Endothelial cell of umbilical vein (primary cell): ENCODE measurements around the gene GEN1. TPM values are rescaled to one million over a fixed set of nuclear protein-coding genes. Genes with fewer than 3 reads are reported as not detected.

Source experiments
- BruUV-seq: library from RNA; stranded (reverse); fragments of 400-500 nt; replicated peaks from 2 replicates; lab custom pipeline; 2021; lab: Mats Ljungman, UMichigan
- CTCF ChIA-PET: fragments of 300-600, 350-600 bp; sonication (Branson Sonifier 250); formaldehyde crosslinking; loops from one replicate; lab custom pipeline; 2021; ENCODE audit warnings: antibody characterized with exemption, inconsistent platforms; lab: Charles Lee
- POLR2A ChIA-PET: fragments of 300-600, 350-600 bp; sonication (Branson Sonifier 250); formaldehyde crosslinking; loops from one replicate; lab custom pipeline; 2021; ENCODE audit warnings: antibody characterized with exemption, inconsistent platforms; lab: Charles Lee
- DNase-seq: peaks from one replicate; pipeline ENCODE4 v3.0.0-alpha.2; 2011; ENCODE audit warnings: low read depth, low spot score
- FAIRE-seq: peaks from 2 replicates; lab custom pipeline; 2011; peaks lifted over from hg19 to GRCh38; lab: Jason Lieb, UNC
- H2AFZ ChIP-seq: 2 replicates; pipeline ENCODE4 v1.6.0; 2012; ENCODE audit warnings: low read depth, low read length, control low read depth, inconsistent platforms
- H3K27ac ChIP-seq: 2 replicates; pipeline ENCODE4 v1.5.1; 2011; ENCODE audit warnings: low read depth, mild to moderate bottlenecking, control low read depth, low read length, moderate library complexity; ENCODE audit not compliant: insufficient read depth
- H3K27me3 ChIP-seq, 2 experiments: 2 replicates each; pipeline versions ENCODE4 v1.6.0 to v1.6.1; 2011; ENCODE audit warnings: low read length in 2 of 2, mixed read lengths in 1 of 2; ENCODE audit not compliant: control insufficient read depth in 2 of 2, insufficient read depth in 2 of 2
- H3K36me3 ChIP-seq, 2 experiments: 2 replicates in 1 of 2; 3 replicates in 1 of 2; pipeline ENCODE4 v1.5.1; 2011; ENCODE audit warnings: low read length in 2 of 2, mild to moderate bottlenecking in 1 of 2, moderate library complexity in 1 of 2; ENCODE audit not compliant: control insufficient read depth in 2 of 2, insufficient read depth in 2 of 2; ENCODE audit errors: extremely low read depth in 1 of 2
- H3K4me1 ChIP-seq: 3 replicates; pipeline ENCODE4 v1.5.1; 2011; ENCODE audit warnings: mild to moderate bottlenecking, low read length; ENCODE audit not compliant: control insufficient read depth, insufficient read depth; ENCODE audit errors: extremely low read depth
- H3K4me2 ChIP-seq: 2 replicates; pipeline ENCODE4 v1.6.1; 2011; ENCODE audit warnings: low read length, control low read depth, mixed read lengths; ENCODE audit not compliant: insufficient read depth
- H3K4me3 ChIP-seq, 3 experiments: fragments of 200-600 bp in 1 of 3; sonication (generic), shearing (Covaris generic) in 1 of 3; replicated peaks in 1 of 3; 2 replicates each; pipeline ENCODE4 v1.5.1; 2011 to 2016; ENCODE audit warnings: control low read depth in 3 of 3, low read length in 3 of 3, mild to moderate bottlenecking in 2 of 3, inconsistent platforms in 1 of 3, low read depth in 1 of 3, moderate library complexity in 1 of 3; ENCODE audit not compliant: insufficient read depth in 1 of 3
- H3K79me2 ChIP-seq: 2 replicates; pipeline ENCODE4 v1.6.0; 2012; ENCODE audit warnings: low read length, inconsistent platforms; ENCODE audit not compliant: control insufficient read depth, insufficient read depth
- H3K9ac ChIP-seq: replicated peaks from 2 replicates; pipeline ENCODE3; 2011; ENCODE audit warnings: low read length, control low read depth; ENCODE audit not compliant: insufficient read depth; ENCODE audit errors: extremely low read depth
- H3K9me1 ChIP-seq: replicated peaks from 3 replicates; pipeline ENCODE4 v1.6.0; 2011; ENCODE audit warnings: mild to moderate bottlenecking, low read length; ENCODE audit not compliant: control insufficient read depth, insufficient read depth; ENCODE audit errors: extremely low read depth
- H3K9me3 ChIP-seq: replicated peaks from 2 replicates; pipeline ENCODE4 v1.5.1; 2012; ENCODE audit warnings: low read length, inconsistent platforms; ENCODE audit not compliant: control insufficient read depth, insufficient read depth
- H4K20me1 ChIP-seq: replicated peaks from 2 replicates; pipeline ENCODE3; 2011; ENCODE audit warnings: mild to moderate bottlenecking, low read length; ENCODE audit not compliant: control insufficient read depth, insufficient read depth; ENCODE audit errors: extremely low read depth
- CTCF ChIP-seq, 2 donors: IDR thresholded peaks; 1 replicate in 1 of 2; 2 replicates in 1 of 2; pipeline ENCODE4 v1.5.1; 2011; ENCODE audit warnings: low read length in 2 of 2, mild to moderate bottlenecking in 2 of 2, moderate library complexity in 2 of 2, control low read depth in 1 of 2, inconsistent platforms in 1 of 2, low read depth in 1 of 2; ENCODE audit not compliant: insufficient read depth in 1 of 2; ENCODE audit errors: extremely low read depth in 1 of 2
- EZH2 ChIP-seq: IDR thresholded peaks from 2 replicates; pipeline ENCODE4 v1.6.1; 2012; ENCODE audit warnings: borderline replicate concordance, low read depth, mild to moderate bottlenecking, moderate library complexity, low read length, inconsistent platforms; ENCODE audit not compliant: severe bottlenecking
- FOS ChIP-seq: IDR thresholded peaks from 2 replicates; pipeline ENCODE4 v1.6.1; 2011; ENCODE audit warnings: mild to moderate bottlenecking, low read length, moderate library complexity, borderline replicate concordance; ENCODE audit not compliant: insufficient read depth
- GATA2 ChIP-seq: IDR thresholded peaks from 2 replicates; pipeline ENCODE4 v1.7.0; 2011; ENCODE audit warnings: low read depth, mild to moderate bottlenecking, moderate library complexity, mixed read lengths, low read length; ENCODE audit not compliant: insufficient read length, insufficient read depth
- JUN ChIP-seq: IDR thresholded peaks from 2 replicates; pipeline ENCODE4 v1.6.1; 2011; ENCODE audit warnings: borderline replicate concordance, low read depth; ENCODE audit not compliant: insufficient read length, insufficient read depth
- MAX ChIP-seq: IDR thresholded peaks from 2 replicates; pipeline ENCODE4 v1.6.1; 2011; ENCODE audit not compliant: insufficient read depth, insufficient read length
- MYC ChIP-seq: IDR thresholded peaks from one replicate; pipeline ENCODE4 v1.6.1; 2011; ENCODE audit warnings: mild to moderate bottlenecking, low read depth, low read length
- POLR2A ChIP-seq: IDR thresholded peaks from 2 replicates; pipeline ENCODE4 v1.6.1; 2012; ENCODE audit warnings: low read depth, mild to moderate bottlenecking, control low read depth, low read length
- POLR2AphosphoS5 ChIP-seq: IDR thresholded peaks from 2 replicates; pipeline ENCODE4 v1.6.1; 2012; ENCODE audit warnings: low read depth, mild to moderate bottlenecking, control low read depth, low read length, moderate library complexity; ENCODE audit not compliant: insufficient read depth
- dilution Hi-C: fragments of 300-500 bp; cut with MboI; formaldehyde crosslinking; loops from one replicate; pipeline ENCODE4 v1.15.0; 2019; ENCODE audit warnings: low sequenced_read_pairs; ENCODE audit not compliant: extremely low pct_ligation_motif_present
- intact Hi-C: fragments of 100-400 bp; cut with micrococcal nuclease; formaldehyde crosslinking; loops from one replicate; pipeline ENCODE4 v1.10.0; 2022
- polyA plus RNA-seq, 4 experiments: library from polyadenylated mRNA; depleted of rRNA in 3 of 4; stranded (reverse) in 3 of 4; unstranded in 1 of 4; fragments of >200 nt; gene quantifications; 2 replicates each; pipeline versions ENCODE4 v1.2.1 to v1.2.3, GENCODE V29; 2011 to 2012; ENCODE audit warnings: missing spikeins in 1 of 4
- total RNA-seq: library from RNA; stranded (reverse); gene quantifications from 2 replicates; pipeline ENCODE4 v1.2.3, GENCODE V29; 2021

The GEN1 gene
- total and polyA plus RNA-seq, 2 donors (not counting 3 experiments of a cell fraction or from before 2014, with no cell fraction given), result 8.1 to 29.6 TPM

- no peaks in the 10 kb centered on the region for H3K9me1 ChIP-seq
- no peak overlapping the region for H3K4me2 ChIP-seq
- H4K20me1 ChIP-seq, result no peaks in the 10 kb centered on the region
- CTCF ChIA-PET, result interaction anchor here (1.1 kb wide), 1 partner anchor 10 kb away, joined by 4 read pairs; no protein-coding TSS in a partner anchor
- FAIRE-seq (no peak), DNase-seq (no peak)
- dilution Hi-C loops (no loop called here), intact Hi-C loops (no loop called here)
- TF ChIP-seq FOS (no peak), GATA2 (no peak)
- no peaks in the 10 kb centered on the region for H3K36me3 ChIP-seq
- H3K4me1 ChIP-seq, result no peaks in the 10 kb centered on the region
- POLR2A ChIA-PET, result no interaction called here
- no peaks in the 10 kb centered on the region for H3K9me3 ChIP-seq
- BruUV-seq, result no TSS peak
- H3K79me2 ChIP-seq, result no peaks in the 10 kb centered on the region
- no peak overlapping the region for H3K27ac ChIP-seq
- no peak overlapping the region for H3K4me3 ChIP-seq
- no peak overlapping the region for H2AFZ ChIP-seq
- H3K27me3 ChIP-seq, result peaks cover 0 to 3% of the 10 kb centered on the region in 2 experiments
- no peak overlapping the region for H3K9ac ChIP-seq
Observed at GRCh38 chr2:17821080-17821479, 67.1 kb downstream of the GEN1 start.

GRCh38 chr2:17821535-17822444 lies 67.9 kb downstream of the GEN1 start:
- FAIRE-seq (no peak), DNase-seq (peak; percentile 14)
- intact Hi-C loops, result no loop called here
- H3K4me2 ChIP-seq, result no peak overlapping the region
- H4K20me1 ChIP-seq, result no peaks in the 10 kb centered on the region
- no TSS peak for BruUV-seq
- CTCF ChIA-PET, result interaction anchor here (1.1 kb wide), 1 partner anchor 9 kb away, joined by 4 read pairs; no protein-coding TSS in a partner anchor
- peaks cover 0 to 3% of the 10 kb centered on the region in 2 experiments for H3K27me3 ChIP-seq
- TF ChIP-seq EZH2 (no peak), MAX (no peak), GATA2 (no peak), JUN (no peak), MYC (no peak), FOS (no peak), CTCF (IDR thresholded peaks at IDR 0.05; ENCODE audit: extremely low read depth in 1 of 2, insufficient read depth in 1 of 2, low read depth in 1 of 2, low read length in 2 of 2) (no peak), POLR2A (no peak), POLR2AphosphoS5 (no peak)
- H2AFZ ChIP-seq, result no peak overlapping the region
- H3K27ac ChIP-seq, result no peak overlapping the region
- dilution Hi-C loops, result no loop called here
- H3K9me1 ChIP-seq, result no peaks in the 10 kb centered on the region
- POLR2A ChIA-PET, result no interaction called here
- no peaks in the 10 kb centered on the region for H3K4me1 ChIP-seq
- H3K36me3 ChIP-seq, result no peaks in the 10 kb centered on the region
- no peak overlapping the region for H3K4me3 ChIP-seq
- no peaks in the 10 kb centered on the region for H3K79me2 ChIP-seq
- no peak overlapping the region for H3K9ac ChIP-seq
- no peaks in the 10 kb centered on the region for H3K9me3 ChIP-seq
